HL-60 (cell line): ENCODE results near the gene CLSTN1.
A peak's percentile ranks its signal among the peaks of the same experiment; 100 is the strongest.

Source experiments
- POLR2AphosphoS5 ChIP-seq: IDR thresholded peaks from 2 replicates; pipeline ENCODE4 v1.6.1; 2012; ENCODE audit warnings: low read depth
- TF ChIP-seq, protein P1 (sequence below): IDR thresholded peaks from one replicate; pipeline ENCODE4 v1.5.1; 2011; ENCODE audit warnings: low read length, control low read depth, inconsistent platforms; ENCODE audit not compliant: insufficient read depth

GRCh38 chr1:9717193-9718005, 106.4 kb downstream of the CLSTN1 start:
- TF ChIP-seq, protein P1, sequence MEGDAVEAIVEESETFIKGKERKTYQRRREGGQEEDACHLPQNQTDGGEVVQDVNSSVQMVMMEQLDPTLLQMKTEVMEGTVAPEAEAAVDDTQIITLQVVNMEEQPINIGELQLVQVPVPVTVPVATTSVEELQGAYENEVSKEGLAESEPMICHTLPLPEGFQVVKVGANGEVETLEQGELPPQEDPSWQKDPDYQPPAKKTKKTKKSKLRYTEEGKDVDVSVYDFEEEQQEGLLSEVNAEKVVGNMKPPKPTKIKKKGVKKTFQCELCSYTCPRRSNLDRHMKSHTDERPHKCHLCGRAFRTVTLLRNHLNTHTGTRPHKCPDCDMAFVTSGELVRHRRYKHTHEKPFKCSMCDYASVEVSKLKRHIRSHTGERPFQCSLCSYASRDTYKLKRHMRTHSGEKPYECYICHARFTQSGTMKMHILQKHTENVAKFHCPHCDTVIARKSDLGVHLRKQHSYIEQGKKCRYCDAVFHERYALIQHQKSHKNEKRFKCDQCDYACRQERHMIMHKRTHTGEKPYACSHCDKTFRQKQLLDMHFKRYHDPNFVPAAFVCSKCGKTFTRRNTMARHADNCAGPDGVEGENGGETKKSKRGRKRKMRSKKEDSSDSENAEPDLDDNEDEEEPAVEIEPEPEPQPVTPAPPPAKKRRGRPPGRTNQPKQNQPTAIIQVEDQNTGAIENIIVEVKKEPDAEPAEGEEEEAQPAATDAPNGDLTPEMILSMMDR, result no peak
- TF ChIP-seq POLR2AphosphoS5, result 0 out of 2 replicates have a peak, but pooled peaks have one; percentile 32
